Skeletal muscle satellite cell (primary cell): ENCODE results near the gene RAPGEF3.

Experiments
- H3K27me3 ChIP-seq: 2 replicates; pipeline ENCODE4 v1.7.0; 2013; ENCODE audit warnings: low read length; ENCODE audit not compliant: control insufficient read depth, insufficient read depth
- H3K36me3 ChIP-seq: 2 replicates; pipeline ENCODE4 v1.7.0; 2013; ENCODE audit warnings: mild to moderate bottlenecking, control low read depth, low read length; ENCODE audit not compliant: insufficient read depth
- H3K4me1 ChIP-seq: 2 replicates; pipeline ENCODE4 v1.7.0; 2013; ENCODE audit warnings: low read length; ENCODE audit not compliant: control insufficient read depth, insufficient read depth
- H3K4me2 ChIP-seq: 2 replicates; pipeline ENCODE4 v1.7.0; 2013; ENCODE audit warnings: mild to moderate bottlenecking, low read length
- H3K4me3 ChIP-seq: 2 replicates; pipeline ENCODE4 v1.7.0; 2013; ENCODE audit warnings: low read length
- H3K9ac ChIP-seq: 2 replicates; pipeline ENCODE4 v1.7.0; 2013; ENCODE audit warnings: mild to moderate bottlenecking, low read depth, low read length, moderate library complexity
- H3K9me3 ChIP-seq: replicated peaks from 2 replicates; pipeline ENCODE4 v1.7.0; 2013; ENCODE audit warnings: mild to moderate bottlenecking, control low read depth, low read length

Gene RAPGEF3

DNA sequence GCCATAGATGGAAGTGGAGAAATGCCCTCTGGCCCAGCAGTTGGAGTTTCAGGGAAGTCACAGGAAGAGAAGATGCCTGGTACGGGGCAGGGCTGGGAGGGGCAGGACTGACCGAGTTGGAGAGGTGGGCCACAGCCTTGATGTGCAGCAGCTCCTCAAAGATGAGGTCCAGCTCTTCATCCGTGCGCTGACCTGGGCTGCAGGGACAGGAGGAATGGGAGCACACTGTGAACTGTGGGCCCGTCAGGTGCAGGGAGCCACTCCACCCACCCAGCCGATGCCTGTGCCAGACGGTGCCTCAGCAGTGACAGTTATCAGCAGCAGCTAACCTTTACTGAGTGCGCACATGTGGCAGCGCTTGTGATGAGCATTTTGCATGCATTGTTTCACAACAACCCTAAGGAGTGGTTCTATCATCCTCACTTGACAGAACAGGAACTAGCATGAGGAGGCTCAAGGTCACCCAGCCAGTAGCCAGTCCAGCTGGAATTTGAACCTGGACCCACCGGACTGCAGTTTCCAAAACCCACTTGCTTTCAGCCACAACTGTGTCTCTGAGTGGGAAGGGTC, 8.4 kb downstream of the RAPGEF3 start:
- Histone ChIP-seq H3K4me2 (no peak overlapping the region), H3K27me3 (peaks cover under 1% of the 10 kb centered on the region), H3K4me1 (peaks cover 36% of the 10 kb centered on the region), H3K9ac (no peak overlapping the region), H3K4me3 (no peak overlapping the region), H3K9me3 (no peaks in the 10 kb centered on the region), H3K36me3 (no peaks in the 10 kb centered on the region)

DNA sequence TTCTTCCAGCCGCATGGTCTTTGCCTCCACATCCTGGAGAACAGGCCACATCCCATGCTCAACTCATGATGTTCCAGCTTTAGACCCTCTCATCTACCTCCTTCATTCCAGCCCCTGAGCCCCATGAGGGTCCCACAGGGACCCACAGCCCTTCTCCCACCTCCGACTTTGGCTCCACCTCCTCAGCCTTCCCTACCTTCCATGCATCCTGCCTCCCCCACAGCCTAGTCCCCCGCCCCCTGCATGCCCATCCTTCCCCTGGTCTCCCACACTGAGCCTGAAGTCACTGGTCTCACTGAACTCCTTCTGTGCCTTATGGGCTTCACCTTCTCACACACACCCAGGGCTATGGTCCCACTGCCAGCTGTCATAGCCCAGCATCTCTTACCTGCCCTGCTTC, 9.8 kb downstream of the RAPGEF3 start:
- H3K9me3 ChIP-seq, result no peaks in the 10 kb centered on the region
- no peaks in the 10 kb centered on the region for H3K36me3 ChIP-seq
- H3K9ac ChIP-seq, result no peak overlapping the region
- H3K27me3 ChIP-seq, result peaks cover 10% of the 10 kb centered on the region
- H3K4me1 ChIP-seq, result peaks cover 22% of the 10 kb centered on the region
- H3K4me2 ChIP-seq, result no peak overlapping the region
- H3K4me3 ChIP-seq, result no peak overlapping the region

DNA sequence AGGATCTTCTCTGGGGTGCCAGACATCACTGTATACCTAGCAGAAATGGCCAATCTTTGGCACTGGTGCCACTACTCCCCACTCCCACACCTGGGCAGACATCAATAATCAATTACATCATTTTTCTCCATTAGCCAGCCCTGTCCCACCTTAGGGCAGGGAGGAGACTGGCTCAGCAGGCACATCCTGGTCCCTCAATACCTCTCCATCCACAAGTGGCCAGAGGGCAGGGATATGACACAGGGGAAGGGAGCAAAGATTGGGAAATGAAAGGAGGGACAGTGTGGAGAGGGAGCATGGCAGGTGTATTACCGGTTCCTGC, 10.2 kb downstream of the RAPGEF3 start:
- no peaks in the 10 kb centered on the region for H3K9me3 ChIP-seq
- H3K4me1 ChIP-seq, result peaks cover 18% of the 10 kb centered on the region
- no peaks in the 10 kb centered on the region for H3K36me3 ChIP-seq
- H3K4me2 ChIP-seq, result no peak overlapping the region
- peaks cover 10% of the 10 kb centered on the region for H3K27me3 ChIP-seq
- no peak overlapping the region for H3K4me3 ChIP-seq
- H3K9ac ChIP-seq, result no peak overlapping the region

DNA sequence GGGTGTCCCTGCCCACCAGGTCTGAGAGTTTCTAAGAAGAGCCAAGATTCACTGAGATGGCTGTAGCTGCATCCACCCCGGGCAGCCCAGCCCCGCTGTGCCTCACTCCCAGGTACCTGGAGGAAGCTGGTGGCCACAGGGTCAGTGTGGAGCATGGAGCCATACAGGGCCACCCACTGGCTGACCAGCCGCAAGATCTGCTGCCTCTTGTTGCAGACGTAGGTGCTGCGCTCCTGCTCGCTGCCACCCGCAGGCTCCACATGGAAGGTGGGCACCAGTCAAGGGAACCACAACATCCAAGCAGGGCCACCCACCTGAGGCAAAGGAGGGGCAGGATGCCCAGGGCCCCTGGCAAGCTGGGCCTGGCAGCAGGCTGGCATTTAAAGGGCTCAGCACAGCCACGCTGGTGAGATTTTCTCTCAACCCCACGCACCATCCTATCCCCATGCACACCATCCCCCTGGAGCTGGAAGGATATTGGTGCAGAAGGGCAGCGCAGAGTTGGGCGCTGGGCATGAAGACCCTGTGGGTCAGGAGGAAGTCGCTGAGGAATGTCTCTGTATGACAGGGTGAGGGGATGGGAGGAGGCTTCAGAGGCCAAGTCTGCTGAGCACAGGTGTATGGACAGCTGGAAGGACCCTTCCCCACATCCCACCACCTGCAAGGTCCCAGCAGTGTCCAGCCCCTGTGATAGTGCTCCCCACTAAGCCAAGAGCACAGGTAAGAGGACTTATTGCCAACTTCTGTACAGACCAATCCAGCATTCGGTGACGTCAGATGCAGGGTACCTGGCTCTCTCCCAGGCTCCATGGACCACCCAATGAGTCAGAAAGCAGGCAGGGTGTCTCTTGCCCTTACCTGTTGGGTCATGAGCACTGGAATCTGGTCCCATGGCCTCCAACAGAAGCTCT, 10.8 kb downstream of the RAPGEF3 start:
- Histone ChIP-seq H3K4me2 (no peak overlapping the region), H3K4me3 (no peak overlapping the region), H3K36me3 (no peaks in the 10 kb centered on the region), H3K4me1 (peaks cover 12% of the 10 kb centered on the region), H3K27me3 (peaks cover 10% of the 10 kb centered on the region), H3K9ac (no peak overlapping the region), H3K9me3 (no peaks in the 10 kb centered on the region)

- Histone ChIP-seq H3K4me3 (no peak overlapping the region), H3K4me2 (no peak overlapping the region), H3K27me3 (peaks cover 10% of the 10 kb centered on the region), H3K9ac (no peak overlapping the region), H3K9me3 (no peaks in the 10 kb centered on the region), H3K4me1 (peaks cover 4% of the 10 kb centered on the region), H3K36me3 (no peaks in the 10 kb centered on the region)
Observed at GRCh38 chr12:47747126-47747525, 11.6 kb downstream of the RAPGEF3 start.

- Histone ChIP-seq H3K4me3 (no peak overlapping the region), H3K4me1 (peaks cover 4% of the 10 kb centered on the region), H3K9ac (no peak overlapping the region), H3K4me2 (no peak overlapping the region), H3K9me3 (no peaks in the 10 kb centered on the region), H3K27me3 (peaks cover 10% of the 10 kb centered on the region), H3K36me3 (no peaks in the 10 kb centered on the region)
Observed at GRCh38 chr12:47746523-47746922, 12.2 kb downstream of the RAPGEF3 start.

DNA sequence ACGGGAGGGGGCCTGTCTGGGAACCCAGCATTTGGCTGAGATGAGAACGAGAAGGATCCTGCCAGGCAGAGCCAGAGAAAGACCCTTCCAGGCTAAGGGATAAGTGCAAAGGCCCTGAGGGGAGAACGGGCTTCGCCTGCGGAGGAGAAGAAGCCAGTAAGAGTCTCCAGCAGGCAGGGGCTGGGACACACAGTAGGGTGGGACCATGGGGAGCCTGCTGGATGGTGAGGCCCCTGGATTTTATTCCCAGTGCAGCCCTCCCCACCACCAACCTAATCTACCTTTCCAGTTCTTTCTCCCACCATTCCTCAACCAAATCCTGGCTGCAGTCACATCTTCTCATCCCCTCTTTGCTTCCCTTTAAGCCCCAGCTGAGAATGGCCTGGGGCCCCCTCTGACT, 12.6 kb downstream of the RAPGEF3 start:
- Histone ChIP-seq H3K36me3 (no peaks in the 10 kb centered on the region), H3K4me2 (no peak overlapping the region)

DNA sequence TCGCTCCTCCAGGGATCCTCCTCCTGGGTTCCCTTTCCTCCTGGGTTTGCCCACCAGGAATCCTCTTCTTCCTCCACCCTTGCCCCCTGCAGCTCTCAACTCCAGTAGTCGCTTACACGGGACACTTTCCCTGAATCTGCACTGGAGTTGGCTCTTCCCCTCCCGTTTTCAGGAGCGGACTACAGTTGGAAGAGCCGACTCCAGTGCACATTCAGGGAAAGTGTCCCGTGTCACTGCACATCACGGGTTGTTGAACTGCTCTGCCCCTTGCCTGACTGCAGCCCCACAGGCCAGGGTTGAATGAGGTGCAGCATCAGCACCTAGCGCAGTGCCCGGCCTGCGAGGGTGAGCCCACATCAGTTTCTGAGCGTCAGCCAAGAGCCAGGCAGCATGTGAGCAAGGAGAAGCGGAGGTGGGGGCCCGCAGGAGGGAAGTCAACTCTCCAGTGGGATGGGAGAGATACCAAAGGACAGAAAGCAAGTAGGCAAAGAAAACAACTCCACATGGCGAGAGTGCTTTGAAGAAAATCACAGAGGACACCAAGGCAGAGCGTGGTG, 13.1 kb downstream of the RAPGEF3 start:
- H3K9me3 ChIP-seq, result no peaks in the 10 kb centered on the region
- H3K27me3 ChIP-seq, result peaks cover 10% of the 10 kb centered on the region
- peaks cover 11% of the 10 kb centered on the region for H3K4me1 ChIP-seq
- H3K4me2 ChIP-seq, result no peak overlapping the region
- H3K4me3 ChIP-seq, result no peak overlapping the region
- H3K36me3 ChIP-seq, result no peaks in the 10 kb centered on the region
- no peak overlapping the region for H3K9ac ChIP-seq

More for the DNA sequence above, 12.6 kb downstream of the RAPGEF3 start:
- no peak overlapping the region for H3K4me3 ChIP-seq
- H3K9me3 ChIP-seq, result no peaks in the 10 kb centered on the region
- H3K9ac ChIP-seq, result no peak overlapping the region
- H3K4me1 ChIP-seq, result peaks cover 8% of the 10 kb centered on the region
- H3K27me3 ChIP-seq, result peaks cover 10% of the 10 kb centered on the region

DNA sequence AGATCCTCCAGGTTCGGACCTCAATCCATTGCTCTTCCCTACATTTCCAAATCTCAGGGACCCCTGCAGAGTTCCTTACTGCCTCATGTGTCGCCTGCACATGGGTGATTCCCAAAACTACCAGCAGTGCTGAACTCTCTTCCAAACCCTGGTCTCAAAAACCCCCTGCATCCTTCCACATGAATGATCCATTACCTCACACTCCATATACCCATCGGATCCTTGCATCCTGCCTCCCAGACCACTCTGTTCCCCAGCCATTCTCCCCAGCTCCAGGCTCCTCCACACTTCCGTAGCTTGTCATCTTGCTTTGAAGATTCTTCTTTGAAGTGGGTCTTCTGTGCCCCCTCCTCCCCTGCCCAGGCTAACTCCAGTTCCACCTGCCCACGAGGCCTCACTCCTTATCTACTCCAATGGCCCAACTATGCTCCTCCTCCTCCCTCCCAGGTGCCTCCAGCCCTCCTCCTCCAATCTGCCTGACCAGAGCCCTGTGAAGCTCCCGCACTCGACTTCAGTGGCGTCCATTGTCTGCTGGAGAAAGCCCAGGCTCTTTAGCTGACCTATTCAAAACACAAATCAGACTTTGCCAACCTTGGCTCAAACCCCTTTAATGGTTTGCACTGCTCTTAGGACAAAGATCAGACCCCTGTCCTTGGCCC, 13.8 kb downstream of the RAPGEF3 start:
- no peaks in the 10 kb centered on the region for H3K9me3 ChIP-seq
- H3K9ac ChIP-seq, result no peak overlapping the region
- no peak overlapping the region for H3K4me2 ChIP-seq
- peaks cover 11% of the 10 kb centered on the region for H3K4me1 ChIP-seq
- no peaks in the 10 kb centered on the region for H3K36me3 ChIP-seq
- no peak overlapping the region for H3K4me3 ChIP-seq
- H3K27me3 ChIP-seq, result peaks cover 10% of the 10 kb centered on the region

GRCh38 chr12:47744005-47744651, 14.6 kb downstream of the RAPGEF3 start:
- no peak overlapping the region for H3K4me3 ChIP-seq
- no peaks in the 10 kb centered on the region for H3K36me3 ChIP-seq
- peaks cover 10% of the 10 kb centered on the region for H3K27me3 ChIP-seq
- H3K9me3 ChIP-seq, result no peaks in the 10 kb centered on the region
- H3K9ac ChIP-seq, result no peak overlapping the region
- H3K4me1 ChIP-seq, result peaks cover 11% of the 10 kb centered on the region
- H3K4me2 ChIP-seq, result no peak overlapping the region

DNA sequence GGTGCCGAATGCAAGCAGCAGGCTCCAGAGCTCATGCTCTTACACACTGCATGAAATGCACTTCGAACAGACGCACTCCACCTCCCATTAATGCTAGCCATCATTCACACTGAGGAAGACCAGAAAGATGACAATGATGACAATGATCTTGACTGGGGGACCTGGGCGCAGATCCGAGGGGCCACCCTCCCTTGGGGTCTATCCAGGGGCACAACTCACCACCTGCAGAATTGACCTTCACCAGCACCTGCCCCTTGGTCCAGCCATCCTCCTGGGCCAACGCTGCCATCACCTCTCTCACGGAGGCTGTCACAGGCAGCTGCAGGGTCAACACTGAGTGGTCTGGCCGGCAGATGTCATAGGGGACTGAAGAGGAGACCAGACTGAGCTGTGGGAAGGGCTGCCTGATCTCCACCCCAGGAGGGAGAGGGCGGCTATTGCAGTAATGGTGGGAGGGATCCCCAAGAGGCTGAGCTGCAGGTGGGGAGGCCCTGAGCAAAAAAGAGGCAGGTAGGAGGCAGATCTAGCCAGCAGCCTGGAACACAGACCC, 15.3 kb downstream of the RAPGEF3 start:
- no peak overlapping the region for H3K4me3 ChIP-seq
- H3K4me2 ChIP-seq, result no peak overlapping the region
- H3K9me3 ChIP-seq, result no peaks in the 10 kb centered on the region
- peaks cover 10% of the 10 kb centered on the region for H3K27me3 ChIP-seq
- no peaks in the 10 kb centered on the region for H3K36me3 ChIP-seq
- no peak overlapping the region for H3K9ac ChIP-seq
- H3K4me1 ChIP-seq, result peaks cover 11% of the 10 kb centered on the region
